CD14-positive monocyte (primary cell): Measurements from ENCODE around the gene LSM3. TPM values are rescaled to one million over a fixed set of nuclear protein-coding genes. Genes with fewer than 3 reads are reported as not detected.
A peak's percentile ranks its signal among the peaks of the same experiment; 100 is the strongest.
"Not testable (repeated sequence)": the region's sequence is repeated elsewhere in the genome, so short reads cannot be mapped to it uniquely, and the experiment has no call there.

ENCODE experiments used
- DNase-seq, 3 donors: peaks; one replicate each; pipeline ENCODE4 v3.0.0-alpha.2; 2011 to 2022
- H2AFZ ChIP-seq: 2 replicates; pipeline ENCODE4 v1.6.0; 2012; ENCODE audit warnings: mild to moderate bottlenecking, low read depth, low read length, inconsistent platforms; ENCODE audit not compliant: insufficient read depth, poor library complexity, severe bottlenecking
- H3K27ac ChIP-seq, 2 donors: 1 replicate in 1 of 2; 2 replicates in 1 of 2; pipeline ENCODE4 v1.5.1; 2012 to 2013; ENCODE audit warnings: low read length in 2 of 2, control low read depth in 1 of 2, inconsistent platforms in 1 of 2, low read depth in 1 of 2, mild to moderate bottlenecking in 1 of 2
- H3K27me3 ChIP-seq, 2 donors: one replicate each; pipeline versions ENCODE4 v1.6.0 to v1.6.1; 2011 to 2013; ENCODE audit warnings: low read length in 2 of 2; ENCODE audit not compliant: control insufficient read depth in 2 of 2, insufficient read depth in 2 of 2
- H3K36me3 ChIP-seq, 2 donors: replicated peaks in 1 of 2; 1 replicate in 1 of 2; 2 replicates in 1 of 2; pipeline versions ENCODE4 v1.5.1 to v1.6.1; 2012 to 2013; ENCODE audit warnings: low read length in 2 of 2, control low read depth in 1 of 2, inconsistent platforms in 1 of 2, mild to moderate bottlenecking in 1 of 2; ENCODE audit not compliant: insufficient read depth in 2 of 2, control insufficient read depth in 1 of 2
- H3K4me1 ChIP-seq, 2 donors: 1 replicate in 1 of 2; 2 replicates in 1 of 2; pipeline versions ENCODE4 v1.5.1 to v1.6.1; 2012 to 2013; ENCODE audit warnings: low read length in 2 of 2, control low read depth in 1 of 2, inconsistent platforms in 1 of 2, mild to moderate bottlenecking in 1 of 2, moderate library complexity in 1 of 2; ENCODE audit not compliant: insufficient read depth in 2 of 2, control insufficient read depth in 1 of 2
- H3K4me2 ChIP-seq: replicated peaks from 2 replicates; pipeline ENCODE3; 2012; ENCODE audit warnings: low read length, moderate library complexity, mild to moderate bottlenecking; ENCODE audit not compliant: poor library complexity, severe bottlenecking; ENCODE audit errors: extremely low read depth
- H3K4me3 ChIP-seq, 3 experiments: fragments of 200-600 bp in 1 of 3; sonication (generic) in 1 of 3; replicated peaks in 1 of 3; 1 replicate in 2 of 3; 2 replicates in 1 of 3; pipeline ENCODE4 v1.5.1; 2011 to 2013; ENCODE audit warnings: low read length in 3 of 3, mild to moderate bottlenecking in 3 of 3, control low read depth in 2 of 3, low read depth in 2 of 3, inconsistent platforms in 1 of 3, moderate library complexity in 1 of 3
- H3K79me2 ChIP-seq: 2 replicates; pipeline ENCODE4 v1.6.0; 2012; ENCODE audit warnings: mild to moderate bottlenecking, control low read depth, inconsistent platforms, low read length, moderate library complexity; ENCODE audit not compliant: insufficient read depth
- H3K9ac ChIP-seq: 2 replicates; pipeline ENCODE4 v1.6.0; 2017; ENCODE audit warnings: low read length, mild to moderate bottlenecking; ENCODE audit not compliant: insufficient read depth, poor library complexity, severe bottlenecking
- H3K9me3 ChIP-seq, 2 donors: replicated peaks in 1 of 2; 1 replicate in 1 of 2; 2 replicates in 1 of 2; pipeline versions ENCODE4 v1.5.1 to v1.6.1; 2012 to 2013; ENCODE audit warnings: low read length in 2 of 2, control low read depth in 1 of 2; ENCODE audit not compliant: control insufficient read depth in 1 of 2, insufficient read depth in 1 of 2
- H4K20me1 ChIP-seq: 2 replicates; pipeline ENCODE4 v1.6.0; 2012; ENCODE audit warnings: mild to moderate bottlenecking, low read length, control low read depth, moderate library complexity; ENCODE audit not compliant: insufficient read depth
- H3K27ac Mint-ChIP-seq, 7 donors: one replicate each; pipeline ENCODE4 v1.8.0; 2020; ENCODE audit warnings: mild to moderate bottlenecking in 7 of 7, mixed read lengths in 7 of 7, moderate library complexity in 6 of 7, inconsistent platforms in 2 of 7
- H3K27me3 Mint-ChIP-seq, 3 donors: one replicate each; pipeline ENCODE4 v1.8.0; 2021 to 2022; ENCODE audit warnings: low read depth in 3 of 3, mild to moderate bottlenecking in 3 of 3, mixed read lengths in 3 of 3, moderate library complexity in 3 of 3, inconsistent platforms in 1 of 3
- H3K36me3 Mint-ChIP-seq, 2 donors: one replicate each; pipeline ENCODE4 v1.8.0; 2020; ENCODE audit warnings: mixed read lengths in 2 of 2, inconsistent platforms in 1 of 2, mild to moderate bottlenecking in 1 of 2
- H3K4me1 Mint-ChIP-seq: one replicate; pipeline ENCODE4 v1.8.0; 2020; ENCODE audit warnings: mild to moderate bottlenecking, mixed read lengths
- H3K4me3 Mint-ChIP-seq, 2 donors: one replicate each; pipeline ENCODE4 v1.8.0; 2020; ENCODE audit warnings: mild to moderate bottlenecking in 2 of 2, mixed read lengths in 2 of 2, moderate library complexity in 1 of 2
- H3K9me3 Mint-ChIP-seq, 7 donors: one replicate each; pipeline ENCODE4 v1.8.0; 2020 to 2022; ENCODE audit warnings: mixed read lengths in 7 of 7, mild to moderate bottlenecking in 6 of 7, moderate library complexity in 6 of 7, inconsistent platforms in 2 of 7
- CTCF ChIP-seq: fragments of 200-600 bp; IDR thresholded peaks from one replicate; pipeline ENCODE4 v1.8.0; 2022; ENCODE audit warnings: antibody characterized with exemption, mild to moderate bottlenecking
- WGBS: methylation state at CpG from one replicate; pipeline ENCODE4 v1.1.5; 2013; ENCODE audit warnings: missing lambda C conversion rate; ENCODE audit not compliant: insufficient coverage; 5-methylcytosine and 5-hydroxymethylcytosine counted together
- intact Hi-C, 2 donors: fragments of 100-400 bp; cut with micrococcal nuclease; formaldehyde crosslinking; loops; one replicate each; pipeline versions ENCODE4 v1.15.0 to v1.15.1; 2023
- polyA plus RNA-seq, 3 donors: library from polyadenylated mRNA; depleted of rRNA in 1 of 3; unstranded in 2 of 3; stranded (reverse) in 1 of 3; fragments of 300-500 nt in 2 of 3; fragments of >200 nt in 1 of 3; fragmentation: Illumina TruSeq in 2 of 3; gene quantifications; 1 replicate in 2 of 3; 2 replicates in 1 of 3; pipeline ENCODE4 v1.2.3, GENCODE V29; 2012 to 2021

LSM3 gene
- polyA plus RNA-seq, 3 donors = 4.1 to 23.2 (median 19.8) TPM

- peaks cover 10% of the 10 kb centered on the region for H3K4me1 Mint-ChIP-seq
- peaks cover 0 to 6% of the 10 kb centered on the region in 2 donors for H3K9me3 ChIP-seq
- no peaks in the 10 kb centered on the region for H3K36me3 ChIP-seq
- H3K36me3 Mint-ChIP-seq = no peaks in the 10 kb centered on the region
- peak overlapping the region in 1 of 7 donors; percentile 31 for H3K27ac Mint-ChIP-seq
- DNase-seq = no peak
- no peaks in the 10 kb centered on the region for H3K27me3 ChIP-seq
- H3K9ac ChIP-seq = no peak overlapping the region
- H3K9me3 Mint-ChIP-seq = peaks cover 7 to 15% (median 9%) of the 10 kb centered on the region in 7 donors
- H3K4me2 ChIP-seq = no peak overlapping the region
- H3K79me2 ChIP-seq = no peaks in the 10 kb centered on the region
- peaks cover 0 to 2% (median 0%) of the 10 kb centered on the region in 3 donors for H3K27me3 Mint-ChIP-seq
- no peak overlapping the region for H3K4me3 ChIP-seq
- WGBS = 100% methylated on average over 1 of the region's 6 CpGs
- no peak overlapping the region for H2AFZ ChIP-seq
- no peaks in the 10 kb centered on the region for H4K20me1 ChIP-seq
- peaks cover 4 to 6% of the 10 kb centered on the region in 2 donors for H3K4me1 ChIP-seq
- intact Hi-C loops = no loop called here
- no peak overlapping the region for H3K27ac ChIP-seq
- H3K4me3 Mint-ChIP-seq = no peak overlapping the region
- no peak for TF ChIP-seq CTCF
Measured at GRCh38 chr3:14224895-14225294, 46.3 kb downstream of the LSM3 start.

DNA sequence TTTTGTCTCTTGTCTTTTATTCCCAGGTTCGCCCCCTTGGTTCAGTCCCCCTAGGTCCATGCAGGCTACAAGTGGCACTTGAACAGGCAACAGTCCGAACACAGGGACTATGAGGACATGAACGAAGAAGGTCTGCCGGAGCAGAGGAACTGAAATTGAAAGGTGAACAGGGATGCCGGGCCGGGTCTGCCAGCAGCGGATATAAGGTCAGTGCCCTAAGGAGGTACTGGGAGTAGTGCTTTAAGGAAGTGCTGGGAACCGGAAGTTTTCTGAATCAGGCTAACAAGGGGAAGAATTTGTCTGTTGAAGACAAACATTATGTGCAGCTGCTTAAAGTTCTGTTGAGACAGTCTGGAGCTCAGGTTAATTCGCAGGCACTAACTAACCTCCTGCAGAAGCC lies 46.8 kb downstream of the LSM3 start:
- peaks cover 10% of the 10 kb centered on the region for H3K4me1 Mint-ChIP-seq
- Histone ChIP-seq H3K27ac (no peak overlapping the region), H2AFZ (no peak overlapping the region), H3K4me2 (no peak overlapping the region), H3K79me2 (no peaks in the 10 kb centered on the region), H3K4me1 (peaks cover 4 to 6% of the 10 kb centered on the region in 2 donors), H3K4me3 (no peak overlapping the region), H3K9me3 (peaks cover 0 to 6% of the 10 kb centered on the region in 2 donors), H3K9ac (no peak overlapping the region), H4K20me1 (no peaks in the 10 kb centered on the region), H3K36me3 (no peaks in the 10 kb centered on the region), H3K27me3 (no peaks in the 10 kb centered on the region)
- H3K9me3 Mint-ChIP-seq = peaks cover 3 to 14% (median 8%) of the 10 kb centered on the region in 7 donors
- H3K27me3 Mint-ChIP-seq = peaks cover 0 to 2% (median 0%) of the 10 kb centered on the region in 3 donors
- intact Hi-C loops = no loop called here
- no peaks in the 10 kb centered on the region for H3K36me3 Mint-ChIP-seq
- DNase-seq = peak in 2 of 3 donors; percentile 37 to 44
- peak overlapping the region in 1 of 7 donors; percentile 11 for H3K27ac Mint-ChIP-seq
- TF ChIP-seq CTCF = no peak
- H3K4me3 Mint-ChIP-seq = peak overlapping the region; percentile 11 to 75
- 18% methylated on average over 8 of the region's 9 CpGs for WGBS

GRCh38 chr3:14226351-14226750 lies 47.7 kb downstream of the LSM3 start:
- H4K20me1 ChIP-seq, H3K27ac Mint-ChIP-seq, H3K27me3 ChIP-seq, H3K9ac ChIP-seq, H3K36me3 ChIP-seq, H3K79me2 ChIP-seq, H2AFZ ChIP-seq, H3K4me2 ChIP-seq, H3K4me1 ChIP-seq, H3K27me3 Mint-ChIP-seq, DNase-seq, H3K4me3 ChIP-seq, H3K27ac ChIP-seq, H3K9me3 ChIP-seq, H3K36me3 Mint-ChIP-seq, intact Hi-C loops, H3K9me3 Mint-ChIP-seq, H3K4me3 Mint-ChIP-seq: not testable (repeated sequence)
- H3K4me1 Mint-ChIP-seq = peaks cover 10% of the 10 kb centered on the region
- 71% methylated on average over 1 of the region's 3 CpGs for WGBS
